ENCODE results near the gene NANS.

The NANS gene

DNA sequence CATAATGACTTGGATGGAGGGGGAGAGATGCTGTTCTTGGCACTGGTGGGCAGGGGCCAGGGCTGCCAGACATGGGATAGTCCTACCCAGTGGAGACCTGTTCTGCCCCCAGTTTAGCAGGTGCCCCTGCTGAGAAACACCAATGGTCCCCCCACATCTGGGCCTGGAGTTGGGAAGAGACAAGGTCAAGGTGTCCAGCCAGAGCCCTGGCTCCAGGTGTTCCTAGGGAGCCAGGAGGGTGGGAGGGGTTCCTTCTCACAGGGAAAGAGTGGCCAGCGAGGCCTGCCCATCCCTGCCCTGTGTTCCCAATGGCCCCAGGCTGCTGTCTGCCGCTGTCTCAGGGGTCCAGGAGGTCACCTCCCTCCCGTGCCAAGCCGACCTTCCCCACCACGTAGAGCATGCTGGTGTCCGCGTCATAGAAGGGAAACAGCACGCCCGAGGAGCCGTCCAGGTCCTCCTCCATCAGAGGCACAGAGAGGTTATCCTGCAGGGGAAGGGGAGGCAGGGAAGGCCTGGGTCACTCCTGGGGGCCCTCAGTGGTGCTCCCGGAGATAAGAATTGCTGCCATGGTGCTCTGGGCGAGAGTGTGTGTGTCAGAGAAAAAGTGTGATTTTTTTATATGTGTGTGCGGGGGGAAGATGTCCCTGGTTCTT lies 74.2 kb downstream of the NANS start:
- TF ChIP-seq POLR2A (IDR thresholded peaks at IDR 0.05; ENCODE audit: low read length), result no peak
- no peak for TF ChIP-seq GATA1 (IDR thresholded peaks at IDR 0.05; ENCODE audit: low read depth, low read length)
- DNase-seq, result no peak

DNA sequence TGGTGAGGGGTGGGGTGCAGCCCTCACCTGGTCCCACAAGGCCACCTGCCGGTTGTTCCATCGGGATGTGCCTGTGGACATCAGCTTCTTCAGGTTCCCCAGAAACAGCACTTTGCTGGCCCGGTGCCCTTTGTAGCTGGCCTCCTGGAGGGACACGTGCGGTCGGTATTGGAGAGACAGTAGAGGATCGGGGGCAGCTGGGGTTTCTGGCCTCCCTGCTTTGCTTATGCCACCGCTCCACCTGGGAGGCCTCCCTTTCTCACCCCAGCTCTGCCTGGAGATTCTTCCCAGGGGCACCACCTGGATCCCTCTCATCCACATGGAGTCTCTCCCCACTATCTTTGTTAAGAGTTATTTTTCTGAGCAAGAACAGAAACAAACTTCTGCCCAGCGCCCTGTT lies 75.6 kb downstream of the NANS start:
- DNase-seq, result no peak
- TF ChIP-seq GATA1 (IDR thresholded peaks at IDR 0.05; ENCODE audit: low read depth, low read length) (no peak), POLR2A (IDR thresholded peaks at IDR 0.05; ENCODE audit: low read length) (no peak)
